HG03354 (cell line): ENCODE measurements around the gene PSORS1C1.

Experiments used
- ATAC-seq: cut with Tn5 transposase; IDR thresholded peaks from one replicate; pipeline ENCODE4 v1.9.1; 2021; ENCODE audit warnings: mild to moderate bottlenecking; ENCODE audit not compliant: unreplicated experiment, poor library complexity, severe bottlenecking

PSORS1C1 gene

DNA sequence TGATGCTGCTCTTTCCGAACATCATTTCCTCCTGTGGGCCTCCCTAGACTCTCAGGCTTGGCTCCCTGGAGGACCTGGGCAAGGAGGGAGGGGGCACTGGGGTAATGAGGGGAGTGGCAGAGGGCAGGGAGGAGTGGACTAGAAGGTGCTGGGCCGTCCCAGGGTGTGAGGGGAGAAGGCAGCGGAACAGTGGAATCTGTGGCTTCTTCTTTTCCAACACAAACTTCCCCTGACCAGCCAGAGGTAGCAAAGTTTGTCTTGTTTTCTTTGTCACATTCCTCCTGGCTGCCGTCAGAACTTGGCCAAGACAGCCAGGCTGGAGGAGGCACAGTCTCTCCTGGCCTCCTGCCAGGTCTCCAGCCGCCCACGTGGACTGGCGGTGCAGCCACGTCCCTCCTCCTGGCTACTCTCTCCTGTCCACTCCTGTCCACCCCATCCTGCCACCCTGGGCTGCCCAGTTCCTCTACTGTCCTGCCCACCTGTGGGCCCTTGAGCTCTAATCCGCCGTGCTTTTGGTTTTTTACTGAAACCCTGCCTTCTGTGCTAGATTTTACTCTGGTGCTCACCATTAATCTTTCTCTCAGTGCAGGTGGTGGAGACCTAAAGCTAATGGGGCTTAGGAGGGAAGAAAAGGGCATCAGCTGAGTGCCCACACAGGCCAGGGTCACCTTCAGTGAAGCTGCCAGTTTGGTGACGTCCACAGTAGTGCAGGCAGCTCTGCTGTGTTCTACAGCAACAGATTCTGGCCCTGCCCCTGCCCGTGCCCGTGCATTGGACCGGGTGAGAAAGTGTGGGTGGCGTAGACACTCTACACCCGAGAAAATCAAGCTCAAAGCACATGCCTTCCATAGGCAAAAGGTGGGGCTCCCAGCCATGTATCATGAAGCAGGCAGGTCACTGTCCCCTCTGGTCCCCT, 8.4 kb downstream of the PSORS1C1 start:
- ATAC-seq = no peak

DNA sequence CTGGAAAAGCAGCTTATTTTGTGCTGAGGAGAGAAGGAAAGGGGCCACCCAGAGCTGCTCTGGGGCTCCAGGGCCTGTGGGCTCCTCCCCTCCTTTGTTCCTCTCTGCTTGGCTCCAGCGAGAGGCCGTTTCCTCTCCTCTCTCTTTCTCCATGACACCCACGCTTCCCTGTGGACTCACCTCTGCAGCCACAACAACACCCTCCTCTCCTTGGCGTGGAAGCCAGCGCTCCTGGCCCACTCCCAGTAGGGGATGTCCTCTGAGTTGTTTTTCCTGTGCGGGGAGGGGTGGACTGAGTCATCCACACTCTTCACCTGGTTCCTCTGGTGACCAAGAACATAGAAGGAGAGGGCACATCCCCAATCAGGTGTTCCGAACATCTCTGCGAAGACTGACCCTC, 10.6 kb downstream of the PSORS1C1 start:
- no peak for ATAC-seq

DNA sequence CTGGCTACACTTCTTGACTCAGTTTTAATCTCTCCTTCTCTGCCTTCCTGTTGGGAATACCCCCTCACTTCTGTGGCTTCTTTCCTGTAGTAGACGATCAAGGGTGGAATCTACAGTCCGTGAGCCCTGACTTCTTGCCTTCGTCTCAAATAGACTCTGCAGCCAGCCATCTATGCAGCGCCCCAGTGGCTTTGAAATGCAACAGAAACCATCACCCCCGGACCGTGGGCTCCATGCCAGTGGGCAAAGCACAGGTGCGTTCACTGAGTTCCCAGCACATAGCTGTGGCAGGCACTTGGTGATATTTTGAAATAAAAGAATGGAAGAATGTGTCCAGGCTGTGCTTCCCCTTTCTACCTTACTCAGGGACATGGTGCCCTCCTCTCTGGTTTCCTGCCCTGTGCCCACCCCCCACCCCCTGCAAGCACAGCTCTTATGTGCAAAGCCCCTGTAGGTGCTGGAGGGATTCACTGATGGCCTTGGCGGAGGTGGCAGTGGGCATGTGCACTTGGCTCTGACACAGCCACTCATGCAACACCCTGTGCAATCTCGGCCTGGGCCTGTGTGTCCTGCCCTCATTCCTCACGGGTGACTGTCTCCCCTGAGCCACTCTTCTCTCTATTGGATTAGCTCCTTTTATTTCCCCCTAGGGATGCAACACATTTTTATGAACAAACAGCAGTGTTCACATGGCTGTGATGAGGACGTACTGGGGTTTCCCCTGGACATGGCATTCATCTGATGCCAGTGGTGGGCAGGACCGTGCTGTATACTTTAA, 11.2 kb downstream of the PSORS1C1 start:
- ATAC-seq = no peak

DNA sequence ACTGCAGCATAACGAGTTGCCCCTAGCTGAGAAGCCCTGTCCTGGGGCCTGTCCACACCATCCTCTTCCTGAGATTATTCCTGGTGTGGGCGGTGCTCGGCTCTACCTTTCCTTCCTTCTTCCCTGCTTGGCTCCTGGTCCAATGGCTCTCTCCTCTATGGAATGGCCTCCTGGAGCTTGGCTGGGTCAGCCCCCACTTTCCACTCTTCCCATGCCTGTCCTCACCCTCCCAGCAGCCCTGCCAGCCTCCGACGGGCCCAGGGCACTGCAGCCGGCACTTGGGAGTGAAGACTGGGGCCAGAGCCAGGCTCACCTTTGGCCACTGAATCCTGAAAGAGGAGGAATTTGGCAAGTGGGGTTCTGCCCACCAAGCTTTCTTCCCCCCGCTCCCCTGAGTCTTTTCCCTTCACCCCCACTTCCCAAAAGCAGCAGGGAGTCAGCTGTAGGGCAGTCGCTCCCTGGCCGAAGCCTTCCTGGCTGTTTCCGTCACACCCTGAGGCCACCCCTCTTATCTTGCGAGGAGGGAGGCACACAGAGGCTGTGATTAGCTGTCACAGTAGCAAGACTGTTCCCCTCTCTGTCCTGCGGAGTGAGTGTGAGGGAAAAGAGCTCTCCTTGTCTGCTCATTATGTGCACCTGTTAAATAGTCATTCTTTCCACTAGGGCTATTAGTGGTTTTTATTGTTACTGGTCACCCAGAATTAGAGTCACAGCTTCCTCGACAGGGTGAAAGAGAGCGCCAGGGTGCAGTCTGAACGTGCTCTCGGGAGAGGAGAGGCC, 12.0 kb downstream of the PSORS1C1 start:
- ATAC-seq = no peak

DNA sequence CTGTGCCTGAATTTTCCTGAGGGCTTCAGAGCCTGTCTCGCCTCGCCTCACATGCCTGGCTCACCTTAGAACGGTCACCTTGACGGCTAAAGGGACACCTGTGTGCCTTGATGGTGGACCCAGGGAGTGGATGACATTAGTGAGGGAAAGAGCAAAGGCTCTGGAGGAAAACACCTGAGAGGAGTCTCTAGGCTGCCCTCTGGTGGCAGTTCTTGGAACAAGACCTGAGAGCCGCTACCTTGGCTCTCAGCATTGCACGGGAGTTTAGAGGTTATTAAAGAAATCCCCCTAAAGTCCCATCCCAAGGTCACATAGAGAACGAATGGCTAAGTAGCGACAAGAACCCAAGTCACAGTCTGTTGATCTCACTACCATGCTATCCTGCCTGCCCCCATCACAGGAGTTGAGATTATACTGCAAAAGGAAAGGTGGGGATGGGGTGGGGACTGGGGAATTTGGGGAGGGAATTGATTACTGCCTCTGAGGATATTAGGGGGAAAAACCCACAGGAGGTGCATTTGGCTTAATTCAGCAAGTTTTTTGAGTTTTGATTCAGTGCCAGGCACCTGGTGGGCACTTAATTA, 13.6 kb downstream of the PSORS1C1 start:
- ATAC-seq = no peak

DNA sequence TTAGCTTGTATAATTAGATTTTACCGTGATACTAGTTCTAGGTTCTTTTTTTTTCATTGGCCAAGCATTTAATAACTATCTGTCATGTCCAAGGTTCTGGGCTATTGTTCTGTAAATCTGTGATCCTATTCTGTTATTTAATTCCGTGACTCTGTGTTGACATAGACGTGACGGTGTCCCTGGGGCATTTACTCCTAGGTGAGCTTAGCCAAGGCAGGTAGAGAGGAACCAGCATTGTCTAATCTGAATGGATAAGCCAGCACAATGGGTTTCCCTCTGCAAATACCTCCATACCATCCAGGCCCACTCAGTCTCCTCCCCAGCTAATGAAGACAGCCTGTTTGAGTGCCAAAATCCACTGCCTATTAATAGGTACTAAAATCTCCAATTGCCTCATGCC, 14.5 kb downstream of the PSORS1C1 start:
- ATAC-seq = no peak

DNA sequence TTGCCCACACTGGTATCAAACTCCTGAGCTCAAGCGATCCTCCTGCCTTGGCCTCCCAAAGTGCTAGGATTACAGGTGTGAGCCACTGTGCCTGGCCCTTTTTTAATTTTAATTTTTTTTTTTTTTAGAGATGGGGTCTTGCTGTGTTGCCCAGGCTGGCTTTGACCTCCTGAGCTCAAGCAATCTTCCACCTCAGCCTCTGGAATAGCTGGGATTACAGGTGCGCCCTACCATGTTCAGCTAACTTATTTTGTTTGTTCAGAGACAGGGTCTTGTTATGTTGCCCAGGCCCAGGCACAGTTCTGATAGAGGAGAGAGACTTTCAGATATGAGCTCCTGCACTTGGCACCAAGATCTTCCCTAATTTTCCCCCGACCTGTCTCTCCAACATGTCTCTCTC, 16.2 kb downstream of the PSORS1C1 start:
- no peak for ATAC-seq

DNA sequence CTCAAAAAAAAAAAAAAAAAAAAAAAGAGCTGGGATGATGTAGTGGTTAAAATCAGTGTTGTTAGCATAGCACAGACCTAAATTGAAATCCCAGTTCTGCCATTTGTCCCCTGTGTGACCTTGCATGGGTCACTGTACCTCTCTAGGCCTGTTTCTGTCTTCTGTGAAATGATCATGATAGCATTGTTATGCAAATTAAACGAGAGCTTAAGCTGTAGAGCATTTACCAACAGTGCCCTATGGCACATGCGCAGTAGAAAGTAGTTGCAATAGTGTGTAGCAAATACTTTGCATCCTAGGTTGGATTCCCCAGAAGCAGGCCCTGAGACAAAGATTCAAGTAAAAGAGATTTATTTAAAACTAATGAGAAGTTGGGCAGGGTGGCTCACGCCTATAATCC, 17.0 kb downstream of the PSORS1C1 start:
- ATAC-seq = no peak

DNA sequence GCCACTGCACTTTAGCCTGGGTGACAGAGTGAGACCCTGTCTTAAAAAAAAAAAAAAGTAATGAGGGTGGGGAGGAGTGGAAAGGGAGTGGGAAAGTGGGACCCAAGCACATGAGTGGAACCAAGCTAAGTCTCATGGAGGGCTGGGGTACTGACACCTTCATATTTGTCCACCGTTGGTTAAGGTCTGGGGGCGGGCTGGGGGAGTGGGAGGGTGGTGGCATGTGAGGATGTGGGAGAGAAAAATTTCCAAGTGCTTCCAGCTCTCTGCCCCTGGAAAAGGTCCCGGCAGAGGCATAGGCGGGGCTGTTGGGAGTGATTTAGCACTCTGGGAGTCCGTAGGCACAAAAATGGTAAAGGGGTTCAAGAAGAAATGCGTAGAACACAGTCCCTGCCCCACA, 18.2 kb downstream of the PSORS1C1 start:
- ATAC-seq = no peak

DNA sequence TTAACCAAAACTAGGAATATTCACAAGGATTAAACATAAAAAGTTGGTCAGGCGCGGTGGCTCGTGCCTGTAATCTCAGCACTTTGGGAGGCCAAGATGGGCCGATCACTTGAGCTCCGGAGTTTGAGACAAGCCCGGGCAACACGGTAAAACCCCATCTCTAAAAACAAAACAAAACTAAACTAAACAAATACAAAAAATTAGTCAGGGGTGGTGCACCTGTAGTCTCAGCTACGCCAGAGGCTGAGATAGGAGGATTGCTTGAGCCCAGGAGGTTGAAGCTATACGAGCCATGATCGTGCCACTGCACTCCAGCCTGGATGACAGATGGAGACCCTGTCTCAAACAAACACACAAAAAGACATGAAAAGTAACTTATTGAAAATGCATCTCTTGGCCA, 21.1 kb downstream of the PSORS1C1 start:
- no peak for ATAC-seq

DNA sequence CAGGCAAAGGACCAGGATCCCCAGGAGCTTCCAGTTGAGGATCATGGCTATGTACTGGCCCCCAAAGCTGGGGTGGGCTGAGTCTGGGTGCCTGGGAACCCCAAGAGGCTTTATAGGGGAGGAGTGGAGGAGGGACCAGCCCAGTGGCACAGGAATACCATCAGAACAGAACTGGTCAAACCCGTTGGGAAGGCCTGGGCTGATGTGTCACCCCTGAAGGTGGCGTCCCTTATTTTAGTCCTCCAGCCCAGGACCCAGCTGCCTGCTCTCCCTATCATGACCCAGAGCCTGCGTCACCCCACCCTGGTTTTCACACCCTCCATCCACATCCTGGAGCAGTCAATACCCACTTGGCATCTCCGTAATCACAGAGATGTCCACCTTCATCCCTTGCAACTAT, 24.4 kb downstream of the PSORS1C1 start, which contains the start of gene PSORS1C2:
TSS of gene PSORS1C2 (minus strand) at position 85 of the 400 bp plus-strand sequence. CDS start at position 45, 40 bp downstream.
- ATAC-seq = no peak

DNA sequence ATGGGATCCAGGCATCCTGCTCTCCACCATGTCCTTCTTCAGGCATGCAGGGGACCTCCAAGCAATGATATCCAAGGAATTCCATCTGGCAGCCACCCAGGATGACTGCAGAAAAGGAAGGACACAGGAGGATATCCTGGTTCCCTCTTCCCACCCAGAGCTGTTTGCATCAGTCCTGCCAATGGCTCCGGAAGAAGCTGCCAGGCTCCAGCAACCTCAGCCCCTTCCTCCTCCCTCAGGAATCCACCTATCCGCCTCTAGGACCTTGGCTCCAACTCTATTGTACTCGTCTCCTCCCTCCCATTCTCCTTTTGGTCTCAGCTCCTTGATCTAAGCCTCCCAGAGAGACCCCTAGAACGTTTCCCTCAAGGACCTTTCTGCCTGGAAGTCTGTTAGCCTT, 25.0 kb downstream of the PSORS1C1 start:
- no peak for ATAC-seq

DNA sequence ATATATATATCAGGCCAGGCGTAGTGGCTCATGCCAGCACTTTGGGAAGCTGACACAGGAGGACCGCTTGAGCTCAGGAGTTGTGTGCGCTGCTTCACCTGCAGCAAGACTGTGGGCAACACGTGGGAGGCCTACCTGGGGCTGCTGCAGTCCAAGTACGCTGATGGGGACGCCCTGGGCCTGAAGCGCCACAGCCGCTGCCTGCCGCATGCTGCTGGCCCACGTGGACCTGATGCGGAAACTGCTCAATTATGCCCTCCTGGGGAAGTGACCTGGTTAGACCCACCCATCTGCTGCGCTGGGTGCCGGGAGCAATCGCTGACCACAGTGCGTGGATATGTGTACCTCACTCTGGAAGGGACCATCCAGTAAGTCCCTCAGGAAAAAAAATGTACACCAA, 26.0 kb downstream of the PSORS1C1 start:
- ATAC-seq = no peak

DNA sequence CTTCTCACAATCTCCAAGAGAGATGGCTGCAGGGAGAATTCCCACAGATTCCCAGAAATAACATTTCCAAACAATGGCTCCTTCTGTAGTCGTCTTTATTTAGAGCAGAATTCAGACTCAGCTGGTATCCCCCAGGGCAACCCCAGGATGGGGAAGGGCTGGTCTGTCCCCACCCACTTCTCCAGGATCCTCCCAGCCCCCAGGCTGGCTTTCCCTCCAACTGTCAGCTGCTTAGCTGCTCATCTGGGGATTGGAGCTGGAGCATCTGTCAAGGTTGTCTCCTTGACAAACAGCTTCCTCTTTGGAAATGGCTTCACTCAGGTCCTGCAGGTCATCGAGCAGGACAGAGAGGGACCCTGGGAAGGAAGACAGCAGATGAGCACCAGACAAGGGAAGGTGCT, 27.8 kb downstream of the PSORS1C1 start:
- no peak for ATAC-seq

DNA sequence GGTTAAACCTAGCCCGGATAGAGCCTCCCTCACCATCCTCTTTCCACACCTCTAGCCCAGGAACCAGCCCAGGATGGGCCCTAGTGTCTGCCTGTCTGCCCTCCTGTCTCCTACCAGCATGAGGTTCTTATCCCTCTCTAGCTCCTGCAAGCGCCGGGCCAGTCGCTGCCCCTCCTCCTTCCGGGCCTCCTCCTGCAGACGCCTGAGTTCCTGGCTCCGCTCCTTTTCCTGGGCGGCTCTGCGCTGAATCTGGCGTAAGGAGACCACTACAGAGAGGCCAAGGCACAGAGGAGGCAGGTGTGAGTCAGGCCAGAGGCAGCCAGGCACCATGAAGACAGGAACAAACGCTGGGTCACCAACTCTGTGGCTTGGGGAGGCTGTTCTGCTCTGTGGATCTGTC, 28.5 kb downstream of the PSORS1C1 start:
- ATAC-seq = no peak

DNA sequence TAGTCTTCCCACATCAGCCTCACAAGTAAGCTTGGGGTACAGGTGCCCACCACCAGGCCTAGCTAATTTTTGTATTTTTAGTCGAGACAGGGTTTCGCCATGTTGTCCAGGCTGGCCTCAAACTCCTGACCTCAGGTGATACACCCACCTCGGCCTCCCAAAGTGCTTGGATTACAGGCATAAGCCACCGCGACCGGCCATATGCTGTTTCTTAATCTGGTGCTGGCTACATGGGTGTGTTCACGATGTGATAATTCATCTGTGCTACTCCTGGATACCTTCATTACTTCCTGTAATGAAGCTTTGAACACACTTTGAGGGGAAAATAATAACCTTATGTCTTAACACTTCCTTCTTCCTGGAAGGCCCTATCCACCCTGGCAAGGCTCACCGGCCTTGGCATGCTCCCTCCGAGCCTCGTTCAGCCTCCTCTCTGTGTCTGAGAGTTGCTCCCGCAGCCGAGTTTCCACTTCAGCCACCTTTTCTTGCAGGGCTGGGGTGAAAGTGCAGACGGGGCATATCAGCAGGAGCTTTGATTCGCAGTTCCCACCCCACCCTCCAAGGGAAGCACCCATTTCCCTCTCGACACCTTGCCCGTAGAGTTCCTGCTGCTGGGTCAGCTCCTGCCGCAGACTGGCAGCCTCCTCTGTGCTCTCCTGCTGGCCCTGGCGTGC, 29.8 kb downstream of the PSORS1C1 start:
- no peak for ATAC-seq

DNA sequence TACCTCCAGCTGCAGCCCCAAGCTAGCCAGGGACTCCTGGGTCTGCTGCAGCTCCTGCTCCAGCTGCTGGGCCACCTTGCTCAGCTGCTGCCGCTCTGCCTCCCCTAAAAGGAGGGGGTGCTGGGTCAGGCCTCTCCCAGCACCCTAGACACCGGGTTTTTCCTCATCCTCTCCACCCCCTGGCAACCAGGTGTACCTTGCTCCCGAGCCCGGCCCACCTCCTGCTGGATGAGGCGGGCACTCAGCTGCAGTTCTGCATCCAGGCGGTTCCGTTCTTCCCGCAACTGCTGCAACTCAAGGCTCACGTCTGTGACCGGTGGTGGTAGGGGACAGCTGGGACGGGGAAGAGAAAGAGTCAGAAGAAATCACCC, 30.4 kb downstream of the PSORS1C1 start:
- no peak for ATAC-seq

DNA sequence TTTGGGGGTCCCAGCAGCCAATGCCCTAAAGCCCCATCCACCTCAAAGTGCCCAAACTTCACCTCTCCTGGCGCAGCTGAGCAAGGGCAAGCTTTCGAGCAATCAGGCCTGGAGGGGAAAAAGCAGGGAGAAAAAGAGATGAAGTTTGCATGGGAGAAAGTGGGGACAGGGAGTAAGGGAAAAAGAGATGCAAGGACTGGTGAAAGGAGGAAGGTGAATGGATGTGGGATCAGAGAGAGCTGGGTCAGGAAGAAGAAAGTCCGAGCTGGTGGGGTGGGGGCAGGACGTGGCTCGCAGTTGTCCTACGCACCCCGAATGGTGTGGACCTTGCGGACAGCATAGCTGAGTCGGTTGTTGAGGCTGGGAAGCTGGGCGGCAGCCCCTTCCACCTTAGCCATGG, 30.8 kb downstream of the PSORS1C1 start:
- no peak for ATAC-seq

DNA sequence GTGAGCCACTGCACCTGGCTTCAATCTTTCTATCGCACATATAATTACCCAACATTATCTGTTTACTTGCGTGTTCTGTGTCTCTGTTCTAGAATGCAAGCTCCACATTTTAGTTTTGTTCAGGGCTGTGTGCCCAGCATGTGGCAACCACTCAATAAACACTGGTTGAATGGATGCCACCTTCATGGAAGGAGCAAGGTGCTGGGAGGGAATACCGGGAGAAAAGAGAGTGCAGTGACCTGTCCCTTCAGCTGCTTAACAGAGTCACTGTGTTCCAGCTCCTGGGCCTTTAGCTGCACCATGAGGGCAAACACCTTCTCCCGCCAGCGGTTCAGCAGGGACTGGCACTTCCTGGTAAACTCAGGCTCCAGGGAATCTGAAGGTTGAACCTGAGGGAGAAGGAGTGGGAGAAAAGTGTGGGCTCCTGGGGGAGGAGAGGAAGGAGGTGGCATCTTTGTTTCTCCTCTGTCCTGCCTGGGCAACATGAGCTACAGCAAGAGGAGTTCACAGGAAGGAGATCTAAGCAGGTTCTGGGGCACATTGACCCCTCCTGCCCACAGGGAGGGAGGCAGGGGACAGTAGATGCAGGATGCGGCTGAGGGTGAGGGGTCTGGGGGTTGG, 35.3 kb downstream of the PSORS1C1 start:
- no peak for ATAC-seq
